OCI-M1 (cell line): ENCODE results near the gene TFF1.
A peak's percentile ranks its signal among the peaks of the same experiment; 100 is the strongest.

ENCODE experiments used
- DNase-seq: peaks from one replicate; lab custom pipeline; 2025; lab: John Stamatoyannopoulos, UW

Gene TFF1

GRCh38 chr21:42343963-42344510 is 22.3 kb downstream of the TFF1 start:
- DNase-seq = no peak

GRCh38 chr21:42343556-42343955 is 22.8 kb downstream of the TFF1 start:
- no peak for DNase-seq

- no peak for DNase-seq
Measured at GRCh38 chr21:42343101-42343500, 23.2 kb downstream of the TFF1 start.

GRCh38 chr21:42341776-42342542 is 24.4 kb downstream of the TFF1 start:
- no peak for DNase-seq

GRCh38 chr21:42340187-42341050 is 25.9 kb downstream of the TFF1 start:
- no peak for DNase-seq

- no peak for DNase-seq
Measured at GRCh38 chr21:42338729-42339715, 27.3 kb downstream of the TFF1 start.

- peak; percentile 78 for DNase-seq
Measured at GRCh38 chr21:42337830-42338728, 28.3 kb downstream of the TFF1 start.

GRCh38 chr21:42337276-42337675 is 29.1 kb downstream of the TFF1 start:
- DNase-seq = no peak

GRCh38 chr21:42336054-42336453 is 30.3 kb downstream of the TFF1 start:
- DNase-seq = no peak

- no peak for DNase-seq
Measured at GRCh38 chr21:42332557-42333317, 33.6 kb downstream of the TFF1 start.

- DNase-seq = no peak
Measured at GRCh38 chr21:42331660-42332059, 34.7 kb downstream of the TFF1 start.

- DNase-seq = no peak
Measured at GRCh38 chr21:42330380-42331371, 35.7 kb downstream of the TFF1 start.

- DNase-seq = no peak
Measured at GRCh38 chr21:42324896-42325295, 41.4 kb downstream of the TFF1 start.

- no peak for DNase-seq
Measured at GRCh38 chr21:42321845-42322244, 44.5 kb downstream of the TFF1 start.

- no peak for DNase-seq
Measured at GRCh38 chr21:42321231-42321630, 45.1 kb downstream of the TFF1 start.

- DNase-seq = no peak
Measured at GRCh38 chr21:42320791-42321190, 45.5 kb downstream of the TFF1 start.

GRCh38 chr21:42319851-42320572 is 46.3 kb downstream of the TFF1 start:
- DNase-seq = no peak

GRCh38 chr21:42319376-42319775 is 47.0 kb downstream of the TFF1 start:
- peak; percentile 19 for DNase-seq
